SH-SY5Y (cell line): ENCODE data around the gene FBXL22.

Experiments
- GATA2 ChIP-seq: IDR thresholded peaks from 2 replicates; pipeline ENCODE4 v1.6.1; 2011; ENCODE audit warnings: mild to moderate bottlenecking, low read depth, low read length
- GATA3 ChIP-seq: IDR thresholded peaks from 2 replicates; pipeline ENCODE4 v1.6.1; 2011; ENCODE audit warnings: low read depth, mild to moderate bottlenecking, low read length, moderate library complexity

DNA sequence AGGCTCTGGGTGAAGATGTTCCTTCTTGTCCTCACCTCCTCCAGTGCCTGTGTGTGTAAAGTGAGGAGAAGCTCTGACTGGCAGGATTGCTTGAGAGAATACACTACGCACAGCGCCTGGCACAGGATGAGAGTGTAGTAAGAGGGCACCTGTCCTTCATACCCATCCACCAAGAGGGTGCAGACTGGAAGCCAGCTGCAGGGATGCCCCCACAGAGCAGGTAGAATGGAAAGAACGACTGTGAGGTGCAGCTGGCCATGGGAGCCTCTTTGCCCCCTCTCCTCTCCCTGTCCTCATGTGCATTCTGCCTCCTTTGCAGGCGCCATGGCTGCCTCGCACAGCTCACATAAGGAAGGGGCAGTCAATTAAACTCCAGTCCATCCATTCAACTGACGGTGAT, 12.3 kb downstream of the FBXL22 start:
- TF ChIP-seq GATA2 (no peak), GATA3 (no peak)
